T-cell (primary cell): Measurements from ENCODE around the gene SERPINH1. TPM values are rescaled to one million over a fixed set of nuclear protein-coding genes. Genes with fewer than 3 reads are reported as not detected.

Experiments used
- ATAC-seq, 4 experiments: fragments of 200-7000 bp in 3 of 4; fragments of 150-1000 bp in 1 of 4; cut with Tn5 transposase; replicated peaks in 1 of 4; 1 replicate in 3 of 4; 2 replicates in 1 of 4; pipeline ENCODE4 v1.10.0; 2021; ENCODE audit warnings: moderate library complexity in 3 of 4, mild to moderate bottlenecking in 2 of 4, moderate number of reproducible peaks in 1 of 4
- CTCF ChIA-PET, 2 donors: fragments of 300-600 bp; sonication (Branson Sonifier 250); formaldehyde crosslinking; loops; one replicate each; lab custom pipeline; 2022; ENCODE audit warnings: antibody characterized with exemption in 2 of 2; lab: Charles Lee
- POLR2A ChIA-PET, 2 donors: fragments of 300-600 bp; sonication (Branson Sonifier 250); formaldehyde crosslinking; loops; one replicate each; lab custom pipeline; 2022; ENCODE audit warnings: antibody characterized with exemption in 2 of 2; lab: Charles Lee
- DNase-seq, 35 experiments: peaks; one replicate each; pipeline versions ENCODE4 v3.0.0 to v3.0.0-alpha.2; 2013 to 2023
- H3K27ac ChIP-seq: one replicate; pipeline ENCODE4 v1.5.1; 2013; ENCODE audit warnings: low read length
- H3K27me3 ChIP-seq, 2 experiments: replicated peaks in 1 of 2; 1 replicate in 1 of 2; 2 replicates in 1 of 2; pipeline versions ENCODE4 v1.6.1 to v1.7.0; 2013; ENCODE audit warnings: low read length in 1 of 2, mixed read lengths in 1 of 2; ENCODE audit not compliant: control insufficient read depth in 2 of 2, insufficient read depth in 2 of 2; ENCODE audit errors: extremely low read depth in 1 of 2
- H3K36me3 ChIP-seq, 2 donors: 1 replicate in 1 of 2; 2 replicates in 1 of 2; pipeline versions ENCODE4 v1.6.1 to v1.7.0; 2013; ENCODE audit warnings: low read length in 1 of 2; ENCODE audit not compliant: control insufficient read depth in 2 of 2, insufficient read depth in 1 of 2; ENCODE audit errors: extremely low read depth in 1 of 2
- H3K4me1 ChIP-seq, 2 experiments: 1 replicate in 1 of 2; 2 replicates in 1 of 2; pipeline versions ENCODE4 v1.6.1 to v1.7.0; 2013; ENCODE audit warnings: low read length in 2 of 2, mixed read lengths in 1 of 2; ENCODE audit not compliant: insufficient read depth in 2 of 2, control insufficient read depth in 1 of 2; ENCODE audit errors: extremely low read depth in 1 of 2
- H3K4me3 ChIP-seq, 2 donors: 1 replicate in 1 of 2; 2 replicates in 1 of 2; pipeline versions ENCODE4 v1.5.1 to v1.7.0; 2013; ENCODE audit warnings: mild to moderate bottlenecking in 2 of 2, low read length in 1 of 2, moderate library complexity in 1 of 2; ENCODE audit not compliant: control insufficient read depth in 1 of 2; ENCODE audit errors: extremely low read depth in 1 of 2
- H3K9me3 ChIP-seq: 2 replicates; pipeline ENCODE4 v1.7.0; 2013
- H3K27ac Mint-ChIP-seq, 2 donors: one replicate each; pipeline ENCODE4 v1.8.0; 2020 to 2021; ENCODE audit warnings: mild to moderate bottlenecking in 2 of 2, mixed read lengths in 2 of 2
- H3K27me3 Mint-ChIP-seq, 2 donors: one replicate each; pipeline ENCODE4 v1.8.0; 2021 to 2022; ENCODE audit warnings: mixed read lengths in 2 of 2
- H3K36me3 Mint-ChIP-seq: one replicate; pipeline ENCODE4 v1.8.0; 2021; ENCODE audit warnings: mixed read lengths
- H3K4me1 Mint-ChIP-seq, 3 donors: one replicate each; pipeline ENCODE4 v1.8.0; 2020 to 2022; ENCODE audit warnings: mixed read lengths in 3 of 3, mild to moderate bottlenecking in 1 of 3
- H3K4me3 Mint-ChIP-seq, 3 donors: one replicate each; pipeline ENCODE4 v1.8.0; 2020 to 2022; ENCODE audit warnings: mild to moderate bottlenecking in 3 of 3, mixed read lengths in 3 of 3, moderate library complexity in 3 of 3
- H3K9me3 Mint-ChIP-seq, 3 donors: one replicate each; pipeline ENCODE4 v1.8.0; 2020 to 2022; ENCODE audit warnings: mixed read lengths in 3 of 3
- WGBS: methylation state at CpG from one replicate; pipeline ENCODE4 v1.1.5; 2013; ENCODE audit warnings: missing lambda C conversion rate; ENCODE audit not compliant: insufficient coverage; 5-methylcytosine and 5-hydroxymethylcytosine counted together
- total RNA-seq, 35 experiments: library from RNA in 6 of 35; stranded (reverse) in 6 of 35; fragments of 120-200 nt in 1 of 35; gene quantifications; one replicate each; pipeline versions ENCODE4 v1.2.1 to v1.2.4 and lab custom pipeline; 2013 to 2026

Gene SERPINH1
- total RNA-seq, 5 donors from 2014 or later (not counting 1 experiment from before 2014, with no cell fraction given): 5.2 to 16.4 (median 13.9) TPM

- 72% methylated on average over 5 of the region's 7 CpGs for WGBS
- Mint-ChIP-seq H3K36me3 (no peaks in the 10 kb centered on the region), H3K4me1 (no peaks in the 10 kb centered on the region), H3K27me3 (peaks cover 11 to 19% of the 10 kb centered on the region in 2 donors), H3K4me3 (no peak overlapping the region), H3K9me3 (no peaks in the 10 kb centered on the region), H3K27ac (no peak overlapping the region)
- Histone ChIP-seq H3K4me1 (no peaks in the 10 kb centered on the region), H3K27me3 (peaks cover 0 to 26% of the 10 kb centered on the region in 2 experiments), H3K9me3 (no peaks in the 10 kb centered on the region), H3K4me3 (no peak overlapping the region), H3K36me3 (no peaks in the 10 kb centered on the region), H3K27ac (no peak overlapping the region)
- CTCF ChIA-PET: interaction anchor here in 1 of 2 donors (0.5 kb wide), 1 partner anchor 906 kb away, joined by 3 read pairs; no protein-coding TSS in a partner anchor
- ATAC-seq (no peak), DNase-seq (no peak)
- POLR2A ChIA-PET: no interaction called here
Measured at GRCh38 chr11:75601494-75601893, 39.4 kb downstream of the SERPINH1 start.

- H3K4me1 Mint-ChIP-seq: no peaks in the 10 kb centered on the region
- H3K9me3 Mint-ChIP-seq: no peaks in the 10 kb centered on the region
- peaks cover 0 to 27% of the 10 kb centered on the region in 2 experiments for H3K27me3 ChIP-seq
- H3K27ac ChIP-seq: no peak overlapping the region
- no peaks in the 10 kb centered on the region for H3K36me3 Mint-ChIP-seq
- no peak overlapping the region for H3K27ac Mint-ChIP-seq
- CTCF ChIA-PET: no interaction called here
- H3K9me3 ChIP-seq: no peaks in the 10 kb centered on the region
- no peak for ATAC-seq
- DNase-seq: no peak
- 74% methylated on average over 8 of the region's 8 CpGs for WGBS
- H3K4me1 ChIP-seq: no peaks in the 10 kb centered on the region
- H3K36me3 ChIP-seq: no peaks in the 10 kb centered on the region
- POLR2A ChIA-PET: no interaction called here
- H3K27me3 Mint-ChIP-seq: peaks cover 16 to 19% of the 10 kb centered on the region in 2 donors
- no peak overlapping the region for H3K4me3 Mint-ChIP-seq
- H3K4me3 ChIP-seq: no peak overlapping the region
Measured at GRCh38 chr11:75602951-75603350, 40.9 kb downstream of the SERPINH1 start.

- Mint-ChIP-seq H3K4me1 (no peaks in the 10 kb centered on the region), H3K27me3 (peaks cover 14 to 16% of the 10 kb centered on the region in 2 donors), H3K4me3 (no peak overlapping the region), H3K9me3 (no peaks in the 10 kb centered on the region), H3K27ac (no peak overlapping the region), H3K36me3 (no peaks in the 10 kb centered on the region)
- ChIA-PET POLR2A (no interaction called here), CTCF (no interaction called here)
- no peak overlapping the region for H3K27ac ChIP-seq
- ATAC-seq (no peak), DNase-seq (no peak)
- H3K36me3 ChIP-seq: no peaks in the 10 kb centered on the region
- no peaks in the 10 kb centered on the region for H3K4me1 ChIP-seq
- no peak overlapping the region for H3K4me3 ChIP-seq
- 53% methylated on average over 3 of the region's 16 CpGs for WGBS
- no peaks in the 10 kb centered on the region for H3K9me3 ChIP-seq
- H3K27me3 ChIP-seq: peaks cover 0 to 27% of the 10 kb centered on the region in 2 experiments
Measured at GRCh38 chr11:75603791-75604736, 42.0 kb downstream of the SERPINH1 start.

- Mint-ChIP-seq H3K4me3 (no peak overlapping the region), H3K27ac (no peak overlapping the region), H3K36me3 (no peaks in the 10 kb centered on the region), H3K4me1 (no peaks in the 10 kb centered on the region), H3K27me3 (peaks cover 16 to 17% of the 10 kb centered on the region in 2 donors), H3K9me3 (no peaks in the 10 kb centered on the region)
- H3K4me3 ChIP-seq: no peak overlapping the region
- CTCF ChIA-PET: no interaction called here
- no peaks in the 10 kb centered on the region for H3K4me1 ChIP-seq
- no peak overlapping the region for H3K27ac ChIP-seq
- H3K27me3 ChIP-seq: peaks cover 0 to 27% of the 10 kb centered on the region in 2 experiments
- POLR2A ChIA-PET: no interaction called here
- no peaks in the 10 kb centered on the region for H3K36me3 ChIP-seq
- WGBS: 88% methylated on average over 6 of the region's 8 CpGs
- ATAC-seq: no peak
- H3K9me3 ChIP-seq: no peaks in the 10 kb centered on the region
- DNase-seq: no peak
Measured at GRCh38 chr11:75606099-75606498, 44.0 kb downstream of the SERPINH1 start.

GRCh38 chr11:75611823-75612222, 49.8 kb downstream of the SERPINH1 start:
- ChIA-PET CTCF (no interaction called here), POLR2A (interaction anchor here in 1 of 2 donors (0.5 kb wide), 1 partner anchor 1389 kb away, joined by 3 read pairs; no protein-coding TSS in a partner anchor)
- 72% methylated on average over 3 of the region's 3 CpGs for WGBS
- H3K27me3 Mint-ChIP-seq: peaks cover 2 to 17% of the 10 kb centered on the region in 2 donors
- ATAC-seq: no peak
- Histone ChIP-seq H3K27ac (no peak overlapping the region), H3K4me3 (no peak overlapping the region), H3K27me3 (no peaks in the 10 kb centered on the region), H3K9me3 (no peaks in the 10 kb centered on the region), H3K4me1 (no peaks in the 10 kb centered on the region), H3K36me3 (no peaks in the 10 kb centered on the region)
- H3K4me3 Mint-ChIP-seq: no peak overlapping the region
- no peaks in the 10 kb centered on the region for H3K36me3 Mint-ChIP-seq
- no peak for DNase-seq
- H3K27ac Mint-ChIP-seq: no peak overlapping the region
- no peaks in the 10 kb centered on the region for H3K4me1 Mint-ChIP-seq
- H3K9me3 Mint-ChIP-seq: no peaks in the 10 kb centered on the region

- Mint-ChIP-seq H3K27me3 (peaks cover 0 to 16% of the 10 kb centered on the region in 2 donors), H3K4me1 (no peaks in the 10 kb centered on the region), H3K4me3 (no peak overlapping the region), H3K27ac (no peak overlapping the region), H3K9me3 (peaks cover 0 to 2% (median 0%) of the 10 kb centered on the region in 3 donors), H3K36me3 (no peaks in the 10 kb centered on the region)
- WGBS: no CpG with 5 or more reads among the region's 7 CpGs
- ATAC-seq (no peak), DNase-seq (no peak)
- Histone ChIP-seq H3K27me3 (peaks cover 0 to 5% of the 10 kb centered on the region in 2 experiments), H3K27ac (no peak overlapping the region), H3K36me3 (no peaks in the 10 kb centered on the region), H3K4me3 (no peak overlapping the region), H3K9me3 (no peaks in the 10 kb centered on the region), H3K4me1 (no peaks in the 10 kb centered on the region)
- ChIA-PET POLR2A (no interaction called here), CTCF (interaction anchor here in 1 of 2 donors (0.6 kb wide), 1 partner anchor 317 kb away, joined by 5 read pairs; no protein-coding TSS in a partner anchor)
Measured at GRCh38 chr11:75615751-75616150, 53.7 kb downstream of the SERPINH1 start.
